ENCODE measurements around the gene RBBP9.

RBBP9 gene

GRCh38 chr20:18481596-18481995 lies 15.4 kb downstream of the RBBP9 start:
- Histone ChIP-seq H4K20me1 (ENCODE audit: insufficient read depth, low read length) (no peaks in the 10 kb centered on the region), H3K9ac (ENCODE audit: low read length) (no peak overlapping the region), H3K79me2 (ENCODE audit: insufficient read depth, low read length) (no peaks in the 10 kb centered on the region)

GRCh38 chr20:18477821-18478220 lies 19.2 kb downstream of the RBBP9 start:
- no peaks in the 10 kb centered on the region for H3K9me2 ChIP-seq (ENCODE audit: low read depth, low read length)
- TF ChIP-seq EZH2 (IDR thresholded peaks at IDR 0.05; ENCODE audit: borderline replicate concordance, low read length) (no peak), CTCF (IDR thresholded peaks at IDR 0.05; ENCODE audit: low read length) (no peak)
- H3K4me3 ChIP-seq (ENCODE audit: low read depth, low read length, poor library complexity, severe bottlenecking), result no peak overlapping the region
- H4K20me1 ChIP-seq (ENCODE audit: insufficient read depth, low read length), result no peaks in the 10 kb centered on the region
- no peaks in the 10 kb centered on the region for H3K79me2 ChIP-seq (ENCODE audit: insufficient read depth, low read length)
- H3K9me3 ChIP-seq (ENCODE audit: low read length), result no peaks in the 10 kb centered on the region
- H2AFZ ChIP-seq (ENCODE audit: low read length), result no peak overlapping the region
- H3K9ac ChIP-seq (ENCODE audit: low read length), result no peak overlapping the region
- no peak overlapping the region for H3K27ac ChIP-seq (ENCODE audit: low read depth, low read length, poor library complexity, severe bottlenecking)
- no peaks in the 10 kb centered on the region for H3K4me1 ChIP-seq (ENCODE audit: insufficient read depth, low read length, severe bottlenecking)
- peaks cover 74% of the 10 kb centered on the region for H3K36me3 ChIP-seq (ENCODE audit: insufficient read depth, low read length)
- H3K27me3 ChIP-seq (ENCODE audit: insufficient read depth, low read length), result no peaks in the 10 kb centered on the region
- H3F3A ChIP-seq (ENCODE audit: insufficient read depth, low read length), result no peaks in the 10 kb centered on the region
- H3K4me2 ChIP-seq (ENCODE audit: low read length), result no peak overlapping the region

More at GRCh38 chr20:18481596-18481995, 15.4 kb downstream of the RBBP9 start:
- Histone ChIP-seq H3K4me2 (ENCODE audit: low read length) (no peak overlapping the region), H2AFZ (ENCODE audit: low read length) (no peak overlapping the region), H3F3A (ENCODE audit: insufficient read depth, low read length) (no peaks in the 10 kb centered on the region), H3K4me3 (ENCODE audit: low read depth, low read length, poor library complexity, severe bottlenecking) (no peak overlapping the region), H3K9me3 (ENCODE audit: low read length) (no peaks in the 10 kb centered on the region), H3K4me1 (ENCODE audit: insufficient read depth, low read length, severe bottlenecking) (no peaks in the 10 kb centered on the region), H3K27me3 (ENCODE audit: insufficient read depth, low read length) (no peaks in the 10 kb centered on the region), H3K27ac (ENCODE audit: low read depth, low read length, poor library complexity, severe bottlenecking) (no peak overlapping the region), H3K9me2 (ENCODE audit: low read depth, low read length) (no peaks in the 10 kb centered on the region), H3K36me3 (ENCODE audit: insufficient read depth, low read length) (peaks cover 61% of the 10 kb centered on the region)
- TF ChIP-seq CTCF (IDR thresholded peaks at IDR 0.05; ENCODE audit: low read length), result no peak
- TF ChIP-seq EZH2 (IDR thresholded peaks at IDR 0.05; ENCODE audit: borderline replicate concordance, low read length), result no peak

GRCh38 chr20:18477218-18477617 lies 19.8 kb downstream of the RBBP9 start:
- H4K20me1 ChIP-seq (ENCODE audit: insufficient read depth, low read length), result no peaks in the 10 kb centered on the region
- H3K9ac ChIP-seq (ENCODE audit: low read length), result no peak overlapping the region
- no peaks in the 10 kb centered on the region for H3K9me3 ChIP-seq (ENCODE audit: low read length)
- no peaks in the 10 kb centered on the region for H3K4me1 ChIP-seq (ENCODE audit: insufficient read depth, low read length, severe bottlenecking)
- H3K9me2 ChIP-seq (ENCODE audit: low read depth, low read length), result no peaks in the 10 kb centered on the region
- no peaks in the 10 kb centered on the region for H3K27me3 ChIP-seq (ENCODE audit: insufficient read depth, low read length)
- no peak overlapping the region for H3K27ac ChIP-seq (ENCODE audit: low read depth, low read length, poor library complexity, severe bottlenecking)
- TF ChIP-seq EZH2 (IDR thresholded peaks at IDR 0.05; ENCODE audit: borderline replicate concordance, low read length) (no peak), CTCF (IDR thresholded peaks at IDR 0.05; ENCODE audit: low read length) (no peak)
- no peak overlapping the region for H3K4me2 ChIP-seq (ENCODE audit: low read length)
- H3K79me2 ChIP-seq (ENCODE audit: insufficient read depth, low read length), result no peaks in the 10 kb centered on the region
- H2AFZ ChIP-seq (ENCODE audit: low read length), result no peak overlapping the region
- H3F3A ChIP-seq (ENCODE audit: insufficient read depth, low read length), result no peaks in the 10 kb centered on the region
- H3K36me3 ChIP-seq (ENCODE audit: insufficient read depth, low read length), result peaks cover 68% of the 10 kb centered on the region
- H3K4me3 ChIP-seq (ENCODE audit: low read depth, low read length, poor library complexity, severe bottlenecking), result no peak overlapping the region
